HepG2 (cell line): ENCODE data around the gene LSM11. TPM values are rescaled to one million over a fixed set of nuclear protein-coding genes. Genes with fewer than 3 reads are reported as not detected.
A peak's percentile ranks its signal among the peaks of the same experiment; 100 is the strongest.
"Not testable (repeated sequence)": the region's sequence is repeated elsewhere in the genome, so short reads cannot be mapped to it uniquely, and the experiment has no call there.

Source experiments
- ATAC-seq: fragments of 200-7000 bp; cut with Tn5 transposase; 3 replicates; pipeline ENCODE4 v1.9.1; 2020; ENCODE audit warnings: mild to moderate bottlenecking, moderate library complexity
- BruUV-seq: library from RNA; stranded (reverse); fragments of 400-500 nt; replicated peaks from 2 replicates; lab custom pipeline; 2021; lab: Mats Ljungman, UMichigan
- CTCF ChIA-PET: fragments of 300-600 bp; formaldehyde crosslinking; extraction: SDS; loops from one replicate; lab custom pipeline; 2021; ENCODE audit warnings: low total read pairs, inconsistent platforms, low intra/inter-chr PET ratio; lab: Yijun Ruan, JAX
- POLR2A ChIA-PET: fragments of 350-600 bp; sonication (Branson Sonifier 250); formaldehyde crosslinking; loops from one replicate; lab custom pipeline; 2020; ENCODE audit warnings: antibody characterized with exemption, inconsistent platforms; lab: Yijun Ruan, JAX
- DNase-seq: peaks from one replicate; pipeline ENCODE4 v3.0.0-alpha.2; 2015; ENCODE audit warnings: low spot score
- FAIRE-seq: peaks from 3 replicates; lab custom pipeline; 2011; peaks lifted over from hg19 to GRCh38; lab: Jason Lieb, UNC
- H2AFZ ChIP-seq: one replicate; pipeline ENCODE4 v1.6.1; 2011; ENCODE audit warnings: low read length, inconsistent platforms
- H3K27ac ChIP-seq: fragments of 300-600 bp; 3 replicates; pipeline ENCODE4 v1.8.0; 2011; ENCODE audit warnings: mixed run types, mild to moderate bottlenecking, mixed read lengths, low read length, inconsistent platforms; ENCODE audit not compliant: insufficient read depth; ENCODE audit errors: extremely low read length
- H3K27me3 ChIP-seq, 2 experiments: fragments of 200-600 bp in 1 of 2; 2 replicates in 1 of 2; 3 replicates in 1 of 2; pipeline versions ENCODE4 v1.6.0 to v1.8.0; 2011; ENCODE audit warnings: low read length in 2 of 2, mild to moderate bottlenecking in 2 of 2, moderate library complexity in 2 of 2, inconsistent platforms in 1 of 2; ENCODE audit not compliant: insufficient read depth in 2 of 2, control insufficient read depth in 1 of 2
- H3K36me3 ChIP-seq, 2 experiments: fragments of 200-600 bp in 1 of 2; replicated peaks in 1 of 2; 2 replicates in 1 of 2; 3 replicates in 1 of 2; pipeline versions ENCODE4 v1.5.1 to v1.8.0; 2011; ENCODE audit warnings: low read length in 2 of 2, inconsistent platforms in 1 of 2; ENCODE audit not compliant: insufficient read depth in 2 of 2, control insufficient read depth in 1 of 2
- H3K4me1 ChIP-seq: 2 replicates; pipeline ENCODE4 v1.5.1; 2012; ENCODE audit warnings: low read length, inconsistent platforms; ENCODE audit not compliant: insufficient read depth
- H3K4me2 ChIP-seq: 2 replicates; pipeline ENCODE4 v1.6.0; 2011; ENCODE audit warnings: low read depth, low read length, inconsistent platforms
- H3K4me3 ChIP-seq, 3 experiments: fragments of 200-600 bp in 1 of 3; sonication (generic), shearing (Covaris generic) in 1 of 3; replicated peaks in 1 of 3; 2 replicates each; pipeline ENCODE4 v1.5.1; 2011 to 2016; ENCODE audit warnings: low read length in 3 of 3, inconsistent platforms in 2 of 3, low read depth in 2 of 3, mild to moderate bottlenecking in 2 of 3, control low read depth in 1 of 3, mixed read lengths in 1 of 3; ENCODE audit not compliant: insufficient read depth in 1 of 3
- H3K79me2 ChIP-seq: one replicate; pipeline ENCODE4 v1.6.1; 2011; ENCODE audit warnings: low read length, inconsistent platforms; ENCODE audit not compliant: insufficient read depth
- H3K9ac ChIP-seq: 2 replicates; pipeline ENCODE4 v1.6.0; 2011; ENCODE audit warnings: mild to moderate bottlenecking, low read depth, low read length, inconsistent platforms; ENCODE audit not compliant: insufficient read depth
- H3K9me3 ChIP-seq: 2 replicates; pipeline ENCODE4 v1.5.1; 2012; ENCODE audit warnings: mild to moderate bottlenecking, low read length
- H4K20me1 ChIP-seq: 2 replicates; pipeline ENCODE4 v1.6.0; 2011; ENCODE audit warnings: inconsistent platforms, mild to moderate bottlenecking, low read length, moderate library complexity; ENCODE audit not compliant: insufficient read depth
- ESRRA ChIP-seq: sonication (generic); formaldehyde crosslinking; IDR thresholded peaks from 2 replicates; pipeline ENCODE4 v1.5.1; 2020; ENCODE audit warnings: mild to moderate bottlenecking, low read depth, missing genetic modification reagents
- NR2F1 ChIP-seq, 2 experiments: fragments of 450-650 bp in 1 of 2; formaldehyde crosslinking in 1 of 2; IDR thresholded peaks; 2 replicates each; pipeline versions ENCODE4 v1.5.0 to v1.6.1; 2016 to 2020; ENCODE audit warnings: mild to moderate bottlenecking in 1 of 2, missing compliant biosample characterization in 1 of 2, missing genetic modification reagents in 1 of 2, moderate library complexity in 1 of 2
- NR2F6 ChIP-seq, 2 experiments: IDR thresholded peaks; 2 replicates each; pipeline ENCODE4 v1.6.1; 2016; ENCODE audit warnings: antibody characterized with exemption in 1 of 2, mild to moderate bottlenecking in 1 of 2
- ZMYM3 ChIP-seq: sonication (generic); formaldehyde crosslinking; IDR thresholded peaks from 2 replicates; pipeline ENCODE4 v1.5.1; 2020; ENCODE audit warnings: mild to moderate bottlenecking, missing genetic modification reagents
- WGBS: methylation state at CpG from one replicate; pipeline ENCODE4 v1.1.6; 2017; ENCODE audit warnings: low lambda C conversion rate; 5-methylcytosine and 5-hydroxymethylcytosine counted together
- in situ Hi-C: cut with HindIII; loops from 2 replicates; pipeline ENCODE4 v1.10.0; 2017; ENCODE audit warnings: low pct_unique_long_range_greater_than_20kb; ENCODE audit not compliant: extremely low pct_ligation_motif_present
- intact Hi-C: fragments of 100-400 bp; cut with micrococcal nuclease; formaldehyde crosslinking; loops from one replicate; pipeline ENCODE4 v1.10.0; 2022; ENCODE audit not compliant: unreplicated experiment
- polyA plus RNA-seq, 8 experiments: library from polyadenylated mRNA; depleted of rRNA in 3 of 8; stranded (reverse) in 7 of 8; unstranded in 1 of 8; fragments of >200 nt; fragmentation: Illumina TruSeq in 4 of 8; extraction: Trizol in 4 of 8; gene quantifications; 2 replicates each; pipeline versions ENCODE4 v1.2.1 to v1.2.3, GENCODE V29; 2011 to 2016; ENCODE audit warnings: low read depth in 4 of 8, missing spikeins in 1 of 8, mixed read lengths in 1 of 8; ENCODE audit not compliant: insufficient read depth in 1 of 8
- total RNA-seq, 5 experiments: library from RNA; depleted of rRNA; stranded (reverse); fragments of >200 nt; fragmentation: Illumina TruSeq; extraction: Trizol; gene quantifications; 2 replicates each; pipeline ENCODE4 v1.2.3, GENCODE V29; 2016; ENCODE audit warnings: low read depth in 1 of 5
- TF ChIP-seq, protein P1 (sequence below): sonication (generic); formaldehyde crosslinking; IDR thresholded peaks from 2 replicates; pipeline ENCODE4 v1.4.0; 2020; ENCODE audit warnings: missing genetic modification reagents, mild to moderate bottlenecking, borderline replicate concordance

The LSM11 gene
- total and polyA plus RNA-seq, 2 of the 13 experiments (the other 11 are each of a cell fraction or from before 2014, with no cell fraction given), result 4.5 to 7.2 TPM

DNA sequence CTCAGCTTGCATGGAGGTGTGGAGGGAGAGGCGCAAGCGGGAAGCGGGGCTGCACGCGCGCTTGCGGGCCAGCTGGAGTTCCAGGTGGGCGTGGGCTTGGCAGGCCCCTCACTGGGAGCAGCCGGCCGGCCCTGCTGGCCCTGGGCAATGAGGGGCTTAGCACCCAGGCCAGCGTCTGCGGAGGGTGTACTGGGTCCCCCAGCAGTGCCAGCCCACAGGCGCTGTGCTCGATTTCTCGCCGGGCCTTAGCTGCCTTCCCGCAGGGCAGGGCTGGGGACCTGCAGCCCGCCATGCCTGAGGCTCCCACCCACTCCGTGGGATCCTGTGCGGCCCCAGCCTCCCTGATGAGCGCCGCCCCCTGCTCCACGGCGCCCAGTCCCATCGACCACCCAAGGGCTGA, 49.7 kb upstream of the LSM11 start:
- POLR2A ChIA-PET, H3K27ac ChIP-seq, H3K36me3 ChIP-seq, intact Hi-C loops, H3K79me2 ChIP-seq, BruUV-seq, H4K20me1 ChIP-seq, DNase-seq, H3K9ac ChIP-seq, H3K27me3 ChIP-seq, H3K9me3 ChIP-seq, H2AFZ ChIP-seq, in situ Hi-C loops, H3K4me3 ChIP-seq, FAIRE-seq, CTCF ChIA-PET, ATAC-seq, H3K4me2 ChIP-seq: not testable (repeated sequence)
- no CpG with 5 or more reads among the region's 25 CpGs for WGBS
- peaks cover 15% of the 10 kb centered on the region; the same call in 1 of the 2 replicates for H3K4me1 ChIP-seq

DNA sequence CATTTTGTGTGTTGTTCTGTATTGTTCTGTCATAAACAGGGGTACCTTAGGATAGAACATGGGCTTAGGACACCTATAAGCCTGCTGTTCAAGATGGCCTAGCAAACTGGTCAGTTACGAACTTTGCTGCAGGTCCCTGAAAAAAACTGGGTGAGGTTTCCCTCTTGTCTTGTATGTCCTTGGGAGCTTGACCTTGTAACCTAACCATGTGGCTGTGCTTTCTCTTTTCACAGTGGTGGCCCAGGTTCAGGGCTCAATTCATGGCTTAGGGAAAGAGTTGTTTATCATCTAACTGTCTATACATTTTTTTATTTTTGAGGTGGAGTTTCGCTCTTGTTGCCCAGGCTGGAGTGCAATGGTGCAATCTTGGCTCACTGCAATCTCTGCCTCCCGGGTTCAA, 47.4 kb upstream of the LSM11 start:
- H4K20me1 ChIP-seq; intact Hi-C loops; H3K27ac ChIP-seq; CTCF ChIA-PET; H3K79me2 ChIP-seq; in situ Hi-C loops; H3K27me3 ChIP-seq; BruUV-seq; DNase-seq; H3K36me3 ChIP-seq; FAIRE-seq; H3K4me2 ChIP-seq; H3K4me3 ChIP-seq; POLR2A ChIA-PET; H3K9ac ChIP-seq; TF ChIP-seq NR2F6 (IDR thresholded peaks at IDR 0.05): not testable (repeated sequence)
- Histone ChIP-seq H2AFZ (peak overlapping the region; percentile 2), H3K4me1 (peaks cover 15% of the 10 kb centered on the region; the same call in 1 of the 2 replicates), H3K9me3 (peaks cover 16% of the 10 kb centered on the region; the same call in 1 of the 2 replicates)
- TF ChIP-seq ESRRA (CRISPR knock-in tag) (peak; percentile 90), NR2F1 (CRISPR knock-in tag; IDR thresholded peaks at IDR 0.05) (peak in 1 of 2 experiments; percentile 42; a peak in 1 of 4 replicates), NR2F6 (CRISPR knock-in tag; IDR thresholded peaks at IDR 0.05) (peak; percentile 32; the same call in 1 of the 2 replicates), ZMYM3 (CRISPR knock-in tag) (0 out of 2 replicates have a peak, but pooled peaks have one; percentile 11)
- TF ChIP-seq, protein P1, sequence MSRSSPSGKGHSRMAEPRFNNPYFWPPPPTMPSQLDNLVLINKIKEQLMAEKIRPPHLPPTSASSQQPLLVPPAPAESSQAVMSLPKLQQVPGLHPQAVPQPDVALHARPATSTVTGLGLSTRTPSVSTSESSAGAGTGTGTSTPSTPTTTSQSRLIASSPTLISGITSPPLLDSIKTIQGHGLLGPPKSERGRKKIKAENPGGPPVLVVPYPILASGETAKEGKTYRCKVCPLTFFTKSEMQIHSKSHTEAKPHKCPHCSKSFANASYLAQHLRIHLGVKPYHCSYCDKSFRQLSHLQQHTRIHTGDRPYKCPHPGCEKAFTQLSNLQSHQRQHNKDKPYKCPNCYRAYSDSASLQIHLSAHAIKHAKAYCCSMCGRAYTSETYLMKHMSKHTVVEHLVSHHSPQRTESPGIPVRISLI (CRISPR knock-in tag), result peak; percentile 52; the same call in 1 of the 2 replicates
- WGBS, result 24% methylated on average over 3 of the region's 3 CpGs
- ATAC-seq, result peak; percentile 41; the same call in 2 of the 3 replicates

DNA sequence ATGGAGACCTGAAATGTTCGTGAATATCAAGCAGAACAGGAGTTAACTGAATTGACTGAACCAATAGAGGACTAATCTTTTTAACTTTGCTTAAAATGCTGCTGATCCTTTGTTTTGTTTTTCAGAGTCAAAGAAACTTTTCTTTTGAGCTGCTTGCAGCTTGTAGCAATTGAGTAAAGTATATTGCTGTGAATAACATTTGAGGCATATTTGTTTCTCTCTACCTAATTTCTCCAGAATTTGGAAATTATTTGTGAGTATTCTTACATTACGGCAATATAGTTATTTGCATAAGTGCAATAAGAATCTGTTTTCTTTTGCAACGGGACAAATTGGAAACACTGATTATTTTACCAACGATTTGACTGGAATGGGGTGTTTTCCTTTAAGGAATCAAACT, 44.8 kb upstream of the LSM11 start:
- H3K36me3 ChIP-seq, in situ Hi-C loops, intact Hi-C loops, POLR2A ChIA-PET, DNase-seq, H3K27ac ChIP-seq, BruUV-seq, FAIRE-seq, H3K4me2 ChIP-seq, H2AFZ ChIP-seq, H3K4me3 ChIP-seq, H3K79me2 ChIP-seq, CTCF ChIA-PET, H3K9ac ChIP-seq, H3K27me3 ChIP-seq, H4K20me1 ChIP-seq, ATAC-seq: not testable (repeated sequence)
- H3K9me3 ChIP-seq, result peaks cover 16% of the 10 kb centered on the region; the same call in 1 of the 2 replicates
- 17% methylated on average over 4 of the region's 4 CpGs for WGBS
- H3K4me1 ChIP-seq, result peaks cover 15% of the 10 kb centered on the region; the same call in 1 of the 2 replicates
